Upper lobe of right lung (tissue), 1 donor: ENCODE measurements around the gene BPI. TPM values are rescaled to one million over a fixed set of nuclear protein-coding genes. Genes with fewer than 3 reads are reported as not detected.

Source experiments
- ATAC-seq: fragments of 200-7000 bp; cut with Tn5 transposase; one replicate; pipeline ENCODE4 v1.9.1; 2020; ENCODE audit warnings: mild to moderate bottlenecking, moderate library complexity
- DNase-seq: peaks from one replicate; pipeline ENCODE4 v3.0.0-alpha.2; 2020
- H3K27ac ChIP-seq: fragments of 200-600 bp; one replicate; pipeline ENCODE4 v1.8.0; 2022
- H3K27me3 ChIP-seq: fragments of 200-600 bp; one replicate; pipeline ENCODE4 v1.8.0; 2022; ENCODE audit warnings: mild to moderate bottlenecking
- H3K36me3 ChIP-seq: fragments of 200-600 bp; one replicate; pipeline ENCODE4 v1.8.0; 2022
- H3K4me1 ChIP-seq: fragments of 200-600 bp; one replicate; pipeline ENCODE4 v1.8.0; 2022
- H3K4me3 ChIP-seq: fragments of 200-600 bp; one replicate; pipeline ENCODE4 v1.8.0; 2022; ENCODE audit warnings: mild to moderate bottlenecking
- H3K9me3 ChIP-seq: fragments of 200-600 bp; one replicate; pipeline ENCODE4 v1.8.0; 2022
- intact Hi-C: fragments of 100-400 bp; cut with DNase I; formaldehyde crosslinking; loops from one replicate; pipeline ENCODE4 v1.11.0; 2022
- total RNA-seq: library from RNA; stranded (reverse); fragmentation: NEBNext Ultra II Directional; extraction: Animal tissue kit (Norgen Biotek cat#: 25700); gene quantifications from one replicate; pipeline ENCODE4 v1.2.1, GENCODE V29; 2021
- TF ChIP-seq, protein P1 (sequence below): fragments of 200-600 bp; IDR thresholded peaks from one replicate; pipeline ENCODE4 v1.8.0; 2022; ENCODE audit warnings: antibody characterized with exemption
- donor health status: DM: no; HTN: yes; CAD: no; lungs with severe emphysema.

BPI gene
- total RNA-seq, 1 donor from 2014 or later, result not detected

DNA sequence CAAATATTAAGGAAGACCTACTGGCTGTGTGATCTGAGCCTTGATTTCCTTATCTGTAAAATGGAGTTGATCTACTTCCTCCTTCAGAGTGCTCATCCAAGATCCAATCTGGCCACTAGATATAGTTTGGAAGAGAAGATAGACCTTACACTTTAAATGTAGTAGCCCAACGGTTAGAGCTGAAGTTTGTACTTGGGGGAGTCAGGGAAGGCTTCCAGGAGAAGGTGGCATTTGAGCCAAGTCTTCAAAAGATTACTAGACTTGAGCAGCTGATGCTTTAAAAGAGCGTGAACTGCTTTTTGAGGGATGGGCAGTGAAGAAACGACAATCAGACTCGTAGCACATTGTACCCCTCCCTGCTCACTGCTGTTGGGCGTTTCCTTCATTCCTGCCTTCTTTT, 45.9 kb downstream of the BPI start:
- Histone ChIP-seq H3K9me3 (no peaks in the 10 kb centered on the region), H3K4me1 (no peaks in the 10 kb centered on the region), H3K27me3 (no peaks in the 10 kb centered on the region), H3K4me3 (no peak overlapping the region), H3K36me3 (no peaks in the 10 kb centered on the region), H3K27ac (no peak overlapping the region)
- TF ChIP-seq, protein P1, sequence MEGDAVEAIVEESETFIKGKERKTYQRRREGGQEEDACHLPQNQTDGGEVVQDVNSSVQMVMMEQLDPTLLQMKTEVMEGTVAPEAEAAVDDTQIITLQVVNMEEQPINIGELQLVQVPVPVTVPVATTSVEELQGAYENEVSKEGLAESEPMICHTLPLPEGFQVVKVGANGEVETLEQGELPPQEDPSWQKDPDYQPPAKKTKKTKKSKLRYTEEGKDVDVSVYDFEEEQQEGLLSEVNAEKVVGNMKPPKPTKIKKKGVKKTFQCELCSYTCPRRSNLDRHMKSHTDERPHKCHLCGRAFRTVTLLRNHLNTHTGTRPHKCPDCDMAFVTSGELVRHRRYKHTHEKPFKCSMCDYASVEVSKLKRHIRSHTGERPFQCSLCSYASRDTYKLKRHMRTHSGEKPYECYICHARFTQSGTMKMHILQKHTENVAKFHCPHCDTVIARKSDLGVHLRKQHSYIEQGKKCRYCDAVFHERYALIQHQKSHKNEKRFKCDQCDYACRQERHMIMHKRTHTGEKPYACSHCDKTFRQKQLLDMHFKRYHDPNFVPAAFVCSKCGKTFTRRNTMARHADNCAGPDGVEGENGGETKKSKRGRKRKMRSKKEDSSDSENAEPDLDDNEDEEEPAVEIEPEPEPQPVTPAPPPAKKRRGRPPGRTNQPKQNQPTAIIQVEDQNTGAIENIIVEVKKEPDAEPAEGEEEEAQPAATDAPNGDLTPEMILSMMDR, result no peak
- ATAC-seq (no peak), DNase-seq (no peak)
- intact Hi-C loops, result no loop called here

DNA sequence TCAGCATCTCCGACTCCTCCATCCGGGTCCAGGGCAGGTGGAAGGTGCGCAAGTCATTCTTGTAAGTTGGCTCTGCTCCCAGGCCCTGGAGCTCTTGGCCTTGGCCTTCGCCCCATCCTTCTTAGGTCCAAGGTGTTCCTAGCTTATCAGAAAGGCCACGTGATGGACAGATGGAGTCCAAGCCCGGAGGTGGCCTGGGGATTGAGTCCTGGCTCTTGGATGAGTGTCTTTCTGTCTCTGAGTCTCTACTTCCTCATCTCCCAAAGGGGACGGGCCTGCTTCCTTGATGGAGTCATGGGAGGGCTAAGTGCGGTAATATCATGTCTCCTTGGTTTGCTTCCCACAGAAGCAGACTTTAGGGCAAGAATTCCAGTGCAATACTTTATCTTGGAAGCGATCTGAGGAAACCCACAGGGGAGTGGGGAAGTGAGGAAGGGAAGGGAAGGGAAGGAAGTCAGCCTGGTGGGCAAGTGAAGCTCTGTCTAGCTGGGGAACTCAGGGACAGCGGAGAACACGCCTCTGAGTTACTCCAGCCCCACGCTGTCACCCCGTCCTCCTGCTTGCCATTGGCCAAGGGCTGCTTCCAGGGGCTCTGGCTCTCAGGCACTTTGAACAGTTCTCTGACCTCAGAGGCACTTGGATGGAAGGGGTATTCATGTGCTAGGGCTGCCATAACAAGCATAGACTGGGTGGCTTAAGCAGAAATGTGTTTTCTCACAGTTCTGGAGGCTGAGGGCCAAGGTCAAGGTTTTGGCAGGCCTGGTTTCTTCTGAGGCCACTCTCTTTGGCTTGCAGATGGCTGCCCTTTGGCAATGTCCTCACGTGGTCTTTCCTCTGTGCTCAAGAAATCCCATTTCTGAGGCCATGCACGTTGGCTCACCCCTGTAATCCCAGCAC, 47.2 kb downstream of the BPI start:
- H3K27ac ChIP-seq, result no peak overlapping the region
- no peak for DNase-seq
- peak; percentile 18 for ATAC-seq

DNA sequence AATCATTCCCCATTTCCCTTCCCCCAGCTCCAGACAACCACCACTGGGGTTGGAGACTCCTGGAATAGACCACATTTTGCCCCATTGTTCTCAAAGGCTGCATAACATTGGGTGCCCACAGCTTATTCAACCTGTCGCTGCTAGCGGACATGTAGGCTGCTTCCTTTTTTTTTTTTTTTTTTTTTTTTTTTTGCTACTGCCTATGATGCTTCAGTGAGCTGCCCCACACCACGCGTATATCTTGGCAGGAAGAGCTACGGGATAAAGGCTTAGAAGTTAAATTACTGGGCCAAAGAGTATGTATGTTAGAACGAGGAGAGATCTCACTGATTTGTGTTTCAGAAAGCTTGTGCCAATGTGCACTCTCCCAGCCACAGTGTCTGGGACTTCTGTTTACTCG, 49.4 kb downstream of the BPI start:
- H3K9me3 ChIP-seq, result no peaks in the 10 kb centered on the region
- no peak overlapping the region for H3K27ac ChIP-seq
- no peak for DNase-seq
- TF ChIP-seq, protein P1, result no peak
- no peak overlapping the region for H3K4me3 ChIP-seq
- no peaks in the 10 kb centered on the region for H3K27me3 ChIP-seq
- ATAC-seq, result no peak
- no peaks in the 10 kb centered on the region for H3K4me1 ChIP-seq
- intact Hi-C loops, result no loop called here
- H3K36me3 ChIP-seq, result no peaks in the 10 kb centered on the region

More for the DNA sequence above, 47.2 kb downstream of the BPI start:
- intact Hi-C loops, result no loop called here
- TF ChIP-seq, protein P1, result no peak
- Histone ChIP-seq H3K27me3 (no peaks in the 10 kb centered on the region), H3K9me3 (no peaks in the 10 kb centered on the region), H3K4me3 (no peak overlapping the region), H3K4me1 (no peaks in the 10 kb centered on the region), H3K36me3 (no peaks in the 10 kb centered on the region)

DNA sequence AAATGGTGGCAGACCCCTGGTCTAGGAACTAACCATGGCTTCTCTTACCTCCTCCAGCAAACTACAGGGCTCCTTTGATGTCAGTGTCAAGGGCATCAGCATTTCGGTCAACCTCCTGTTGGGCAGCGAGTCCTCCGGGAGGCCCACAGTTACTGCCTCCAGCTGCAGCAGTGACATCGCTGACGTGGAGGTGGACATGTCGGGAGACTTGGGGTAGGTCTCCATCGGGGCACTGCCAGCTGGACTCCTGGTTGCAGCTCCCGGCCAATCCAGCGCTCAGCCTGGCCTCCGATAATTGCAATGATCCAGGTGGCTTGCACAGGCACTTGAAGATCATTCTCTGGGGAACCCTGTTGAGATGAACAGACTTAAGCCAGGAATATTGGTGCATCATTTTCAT, 50.3 kb downstream of the BPI start:
- Histone ChIP-seq H3K36me3 (no peaks in the 10 kb centered on the region), H3K27ac (no peak overlapping the region), H3K4me3 (no peak overlapping the region), H3K9me3 (no peaks in the 10 kb centered on the region), H3K27me3 (no peaks in the 10 kb centered on the region), H3K4me1 (no peaks in the 10 kb centered on the region)
- ATAC-seq (no peak), DNase-seq (no peak)
- intact Hi-C loops, result no loop called here
- TF ChIP-seq, protein P1, result no peak

DNA sequence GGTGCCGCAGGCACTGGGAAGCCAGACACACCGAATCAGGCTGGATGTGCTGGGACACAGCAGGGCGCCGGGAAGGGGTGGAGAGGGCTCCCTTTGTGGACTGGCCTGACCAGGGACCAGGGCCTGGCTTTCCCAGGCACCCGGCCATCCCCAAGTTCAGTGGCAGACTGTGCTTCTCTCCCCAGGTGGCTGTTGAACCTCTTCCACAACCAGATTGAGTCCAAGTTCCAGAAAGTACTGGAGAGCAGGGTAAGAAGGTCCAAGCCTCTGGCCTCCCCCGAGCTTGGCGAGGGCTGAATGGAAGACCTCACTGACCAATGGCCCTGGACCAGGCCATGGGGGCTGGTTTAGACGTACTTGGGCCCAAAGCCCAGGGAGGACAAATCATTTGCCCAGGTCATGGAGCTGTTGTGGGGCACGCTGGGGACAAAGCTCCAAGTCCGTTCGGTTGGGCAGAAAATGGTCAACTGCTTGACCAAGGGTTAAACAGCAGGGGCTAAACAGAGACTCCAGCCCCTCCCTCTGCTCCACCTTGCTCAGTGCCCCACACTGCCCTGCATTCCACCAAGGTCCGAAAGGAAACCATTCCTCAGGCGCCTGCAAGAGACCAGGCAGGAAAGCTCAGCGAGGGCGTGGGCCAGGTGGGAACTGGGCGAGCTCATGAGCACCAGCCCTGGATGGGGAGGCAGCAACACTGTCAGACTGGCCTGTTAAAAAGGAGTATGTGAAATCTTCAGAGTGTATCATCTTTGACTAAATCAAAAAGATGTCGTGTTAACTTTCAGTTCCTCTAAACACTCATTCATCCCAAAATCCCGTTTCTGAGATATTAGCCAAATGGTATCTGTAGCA, 51.4 kb downstream of the BPI start:
- no peaks in the 10 kb centered on the region for H3K4me1 ChIP-seq
- no peak overlapping the region for H3K4me3 ChIP-seq
- TF ChIP-seq, protein P1, result no peak
- no peaks in the 10 kb centered on the region for H3K27me3 ChIP-seq
- no peak overlapping the region for H3K27ac ChIP-seq
- ATAC-seq, result no peak
- intact Hi-C loops, result no loop called here
- no peak for DNase-seq
- H3K36me3 ChIP-seq, result no peaks in the 10 kb centered on the region
- no peaks in the 10 kb centered on the region for H3K9me3 ChIP-seq
